Renal cortical epithelial cell (primary cell): ENCODE results near the gene PRSS22. TPM values are rescaled to one million over a fixed set of nuclear protein-coding genes. Genes with fewer than 3 reads are reported as not detected.

Source experiments
- DNase-seq: peaks from one replicate; pipeline ENCODE4 v3.0.0-alpha.2; 2011; ENCODE audit warnings: low read depth
- total RNA-seq: library from RNA; depleted of rRNA; stranded (reverse); fragments of >200 nt; gene quantifications from 2 replicates; pipeline ENCODE4 v1.2.3, GENCODE V29; 2014

The PRSS22 gene
- total RNA-seq, 1 donor from 2014 or later: 1.8 TPM

DNA sequence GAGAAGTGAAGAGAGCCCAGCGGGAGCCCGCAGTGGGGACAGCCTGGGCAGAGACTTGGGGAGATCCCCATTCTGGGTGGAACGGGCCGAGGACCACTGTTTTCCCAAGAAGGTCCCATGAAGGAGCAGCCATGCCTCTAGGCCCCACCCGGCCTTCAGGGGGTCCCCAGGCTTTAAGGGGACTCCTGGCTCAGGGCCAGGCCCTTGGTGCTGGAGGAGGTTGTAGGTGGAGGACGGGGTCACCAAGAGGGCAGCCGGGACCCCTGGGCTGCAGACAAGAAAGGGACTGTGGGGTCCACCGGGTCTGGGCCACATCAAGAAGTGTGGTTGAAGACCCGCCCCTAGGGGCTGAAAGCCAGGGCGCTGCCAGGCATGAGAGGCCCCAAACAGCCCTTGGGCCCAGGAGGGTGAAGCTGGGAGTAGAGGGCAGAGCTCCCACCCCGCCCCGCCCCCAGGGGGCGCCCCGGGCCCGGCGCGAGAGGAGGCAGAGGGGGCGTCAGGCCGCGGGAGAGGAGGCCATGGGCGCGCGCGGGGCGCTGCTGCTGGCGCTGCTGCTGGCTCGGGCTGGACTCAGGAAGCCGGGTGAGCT, 41.1 kb downstream of the PRSS22 start, which contains the start of gene PRSS21:
TSS of gene PRSS21 (plus strand) at position 487 of the 589 bp plus-strand sequence. CDS start at position 519, 32 bp downstream.
- no peak for DNase-seq

DNA sequence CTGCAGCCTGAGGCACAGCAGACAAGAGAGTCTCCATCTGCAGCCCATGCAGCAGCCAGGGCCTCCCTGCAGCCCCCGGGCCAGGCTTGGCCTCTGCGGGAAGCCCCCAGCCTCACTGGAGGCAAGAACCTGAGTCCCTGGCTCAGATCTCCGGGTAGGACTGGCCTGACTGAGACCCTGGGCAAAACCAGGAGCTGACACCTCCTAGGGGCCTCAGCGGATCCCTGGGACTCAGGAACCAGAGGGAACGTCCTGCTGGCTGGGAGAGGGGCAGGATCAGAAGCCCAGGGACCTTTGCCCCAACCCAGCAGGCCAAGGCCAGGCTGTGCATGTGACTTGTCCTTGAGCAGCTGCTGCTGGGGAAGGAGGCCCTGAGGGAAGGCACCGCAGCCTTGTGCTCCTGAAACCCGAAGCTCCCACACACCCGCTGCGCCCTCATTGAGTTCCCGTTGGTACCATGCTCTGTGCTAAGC, 42.6 kb downstream of the PRSS22 start:
- DNase-seq: no peak

DNA sequence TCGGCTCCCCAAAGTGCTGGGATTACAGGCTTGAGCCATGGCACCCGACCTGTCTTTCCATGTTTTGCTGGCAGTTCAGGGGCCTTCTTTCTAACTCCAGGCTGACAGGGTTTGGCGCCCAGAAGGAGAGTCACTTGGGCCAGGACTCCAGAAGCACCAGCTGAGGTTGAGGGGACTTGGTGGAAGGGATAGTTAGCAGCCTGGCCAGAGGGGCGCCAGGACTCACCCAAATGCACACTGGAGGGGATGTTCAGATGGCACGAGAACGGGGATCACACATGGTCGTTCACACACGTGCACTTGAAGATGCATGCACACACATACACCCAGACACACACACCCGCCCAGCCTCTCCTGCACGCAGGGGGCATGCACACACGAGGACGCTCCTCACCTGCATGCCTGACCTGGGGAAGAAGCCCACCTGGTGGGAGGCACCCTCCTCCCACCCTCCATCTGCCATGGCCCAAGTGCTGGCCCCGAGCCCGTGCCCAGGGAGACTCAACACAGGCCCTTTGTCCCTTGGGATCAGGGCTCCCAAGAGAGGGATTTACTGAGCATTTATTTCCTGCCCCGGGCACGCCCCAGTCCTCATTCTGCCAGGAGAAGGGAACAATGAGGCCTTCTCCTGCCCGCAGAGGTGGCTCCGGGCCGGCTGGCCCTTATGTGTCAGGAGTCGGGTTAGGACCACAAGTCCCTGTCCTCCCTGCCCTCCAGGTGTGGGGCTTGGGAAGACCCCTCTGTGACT, 43.2 kb downstream of the PRSS22 start:
- DNase-seq: no peak

DNA sequence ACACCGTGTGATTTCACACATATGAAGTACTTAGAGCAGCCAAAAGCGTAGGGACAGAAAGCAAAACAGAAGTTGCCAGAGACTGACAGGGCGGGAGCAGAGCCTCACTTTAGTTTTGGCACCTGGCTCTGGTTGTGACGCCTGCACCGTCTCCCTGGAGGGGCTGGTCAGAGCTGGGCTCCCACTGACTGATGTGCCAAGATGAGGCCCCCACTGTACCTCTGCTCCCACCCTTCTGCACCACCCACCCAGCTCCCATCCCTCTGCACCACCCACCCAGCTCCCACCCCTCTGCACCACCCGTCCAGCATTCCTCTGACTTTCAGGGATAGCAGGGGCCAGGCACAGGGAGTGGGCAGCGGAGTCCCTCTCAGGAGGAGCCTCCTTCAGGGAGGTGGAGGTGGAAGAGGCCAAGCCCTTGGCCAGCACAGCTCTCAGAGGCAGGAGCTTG, 44.2 kb downstream of the PRSS22 start:
- DNase-seq: no peak

DNA sequence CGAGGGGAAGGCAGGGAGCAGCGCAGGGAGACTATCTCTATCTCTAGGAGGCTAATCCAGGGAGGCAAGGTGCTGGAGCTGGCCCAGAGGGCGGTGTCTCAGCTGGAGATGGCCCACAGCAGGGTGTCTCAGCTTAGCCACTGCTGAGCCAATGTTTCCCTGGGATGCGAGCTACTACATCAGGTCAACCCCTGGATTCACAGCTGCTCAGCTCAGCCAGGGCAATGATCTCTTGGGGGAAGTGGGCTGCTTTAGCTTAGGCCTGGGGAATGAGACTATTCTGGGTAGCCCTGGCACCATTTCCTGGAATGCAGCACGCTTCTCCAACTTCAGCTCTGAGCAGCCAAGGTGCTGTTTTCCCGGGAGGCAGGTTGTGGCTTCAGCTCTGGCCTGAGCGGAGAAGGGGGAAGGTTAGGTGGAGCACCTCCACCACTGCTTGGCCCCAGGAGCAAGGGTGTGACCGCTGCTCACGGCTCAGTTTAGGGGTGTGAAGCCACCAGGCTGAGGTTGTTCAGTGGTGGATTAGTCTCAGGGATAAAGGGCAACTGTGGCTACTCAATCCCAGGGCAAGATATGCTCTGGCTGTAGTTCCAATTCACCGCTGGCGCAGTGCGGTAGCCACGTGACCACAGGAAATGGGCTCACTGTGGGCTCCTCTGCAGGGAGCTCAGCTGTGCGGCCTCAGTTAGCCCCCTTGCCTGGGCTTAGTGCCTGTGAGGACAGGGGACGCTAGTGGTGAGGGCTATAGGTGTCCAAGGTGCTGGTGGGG, 46.1 kb downstream of the PRSS22 start:
- no peak for DNase-seq

DNA sequence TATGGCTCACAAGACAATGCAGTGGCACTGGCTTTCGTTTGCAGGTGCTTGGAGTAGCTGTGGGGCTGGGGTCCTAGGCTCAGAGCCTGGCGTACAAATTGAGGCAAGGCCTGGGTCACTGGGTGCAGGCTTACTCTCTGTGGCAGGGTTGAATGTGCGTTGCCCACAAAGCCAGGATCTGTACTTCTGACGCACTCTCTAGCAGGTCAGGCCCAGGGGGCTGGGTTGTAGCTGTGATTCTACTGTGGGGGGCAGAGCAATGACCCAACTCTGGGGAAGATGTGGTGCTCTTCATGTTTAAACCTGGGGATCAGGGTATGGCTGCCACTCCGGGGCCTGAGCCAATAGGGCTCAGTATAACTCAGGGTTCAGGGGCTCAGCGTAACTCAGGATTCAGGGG, 47.3 kb downstream of the PRSS22 start:
- DNase-seq: no peak

DNA sequence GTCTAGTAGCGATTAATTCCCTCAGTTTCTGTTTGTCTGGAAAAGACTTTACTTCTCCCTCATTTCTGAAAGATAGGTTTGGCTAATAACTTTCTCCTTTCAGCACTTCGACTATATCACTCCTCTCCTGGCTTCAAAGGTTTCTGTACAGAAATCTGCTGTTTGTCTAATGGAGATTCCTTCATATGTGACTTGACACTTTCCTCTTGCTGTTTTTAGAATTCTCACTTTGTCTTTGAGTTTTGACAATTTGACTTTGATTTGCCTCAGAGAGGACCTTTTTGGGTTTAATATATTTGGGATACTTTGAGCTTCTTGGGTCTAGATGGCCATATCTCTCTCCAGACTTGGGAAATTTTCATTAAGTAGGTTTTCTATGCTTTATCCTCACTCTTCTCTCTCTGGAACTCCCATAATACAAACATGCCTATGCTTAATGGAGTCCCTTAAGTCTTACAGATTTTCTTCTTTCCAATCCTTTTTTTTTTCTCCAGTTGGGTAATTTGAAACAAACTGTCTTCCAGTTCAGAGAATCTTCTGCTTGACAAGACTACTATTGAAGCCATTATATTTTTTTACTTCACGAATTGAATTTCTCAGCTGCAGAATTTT, 48.7 kb downstream of the PRSS22 start:
- DNase-seq: no peak

DNA sequence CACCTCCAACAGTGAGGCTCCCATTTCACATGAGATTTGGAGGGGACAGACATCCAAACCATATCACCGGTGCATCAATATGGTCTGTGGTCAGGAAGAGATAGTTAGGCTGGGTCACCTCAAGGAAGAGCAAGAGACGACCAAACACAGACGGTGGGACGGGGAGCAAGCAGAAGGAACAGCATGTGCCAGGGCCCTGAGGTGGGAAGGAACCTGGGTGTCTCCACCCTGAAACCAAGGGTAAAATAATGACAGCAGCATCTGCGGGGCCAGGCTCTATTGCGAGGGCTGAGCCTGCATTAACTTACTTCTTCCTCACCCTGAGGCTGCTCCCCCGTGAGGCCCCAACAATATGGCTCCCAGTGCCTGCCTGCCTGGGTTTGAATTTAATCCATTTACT, 49.8 kb downstream of the PRSS22 start:
- DNase-seq: no peak

DNA sequence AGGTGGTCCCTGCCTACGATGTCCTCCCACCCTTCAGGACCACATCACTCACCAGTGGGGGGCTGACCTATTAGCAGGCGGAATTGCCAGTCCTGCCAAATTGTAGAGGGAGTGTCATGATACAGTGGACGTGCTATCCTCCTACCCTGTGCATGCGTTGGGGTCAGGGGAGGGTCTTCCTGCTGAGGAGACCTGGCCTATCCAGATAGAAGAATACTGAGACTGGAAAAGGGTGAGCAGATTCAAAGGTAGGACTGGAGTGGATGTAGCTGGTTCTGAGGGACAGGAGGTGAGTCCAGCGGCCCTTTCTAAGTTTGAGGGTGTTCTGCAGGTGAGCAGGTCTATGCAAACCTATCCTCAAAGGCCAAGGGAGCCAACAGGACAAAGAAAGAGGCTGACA, 51.7 kb downstream of the PRSS22 start:
- no peak for DNase-seq

DNA sequence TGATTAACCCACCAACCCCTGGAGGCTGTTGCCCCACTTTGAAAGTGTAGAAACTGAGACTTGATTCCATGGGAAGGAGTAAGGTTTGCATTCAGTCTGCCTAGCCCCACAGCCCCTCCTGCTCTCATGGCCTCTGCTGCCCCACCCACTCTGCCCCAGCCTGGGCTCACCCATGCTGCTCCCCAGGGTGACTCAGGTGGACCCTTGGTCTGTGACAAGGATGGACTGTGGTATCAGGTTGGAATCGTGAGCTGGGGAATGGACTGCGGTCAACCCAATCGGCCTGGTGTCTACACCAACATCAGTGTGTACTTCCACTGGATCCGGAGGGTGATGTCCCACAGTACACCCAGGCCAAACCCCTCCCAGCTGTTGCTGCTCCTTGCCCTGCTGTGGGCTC, 53.2 kb downstream of the PRSS22 start:
- DNase-seq: no peak

DNA sequence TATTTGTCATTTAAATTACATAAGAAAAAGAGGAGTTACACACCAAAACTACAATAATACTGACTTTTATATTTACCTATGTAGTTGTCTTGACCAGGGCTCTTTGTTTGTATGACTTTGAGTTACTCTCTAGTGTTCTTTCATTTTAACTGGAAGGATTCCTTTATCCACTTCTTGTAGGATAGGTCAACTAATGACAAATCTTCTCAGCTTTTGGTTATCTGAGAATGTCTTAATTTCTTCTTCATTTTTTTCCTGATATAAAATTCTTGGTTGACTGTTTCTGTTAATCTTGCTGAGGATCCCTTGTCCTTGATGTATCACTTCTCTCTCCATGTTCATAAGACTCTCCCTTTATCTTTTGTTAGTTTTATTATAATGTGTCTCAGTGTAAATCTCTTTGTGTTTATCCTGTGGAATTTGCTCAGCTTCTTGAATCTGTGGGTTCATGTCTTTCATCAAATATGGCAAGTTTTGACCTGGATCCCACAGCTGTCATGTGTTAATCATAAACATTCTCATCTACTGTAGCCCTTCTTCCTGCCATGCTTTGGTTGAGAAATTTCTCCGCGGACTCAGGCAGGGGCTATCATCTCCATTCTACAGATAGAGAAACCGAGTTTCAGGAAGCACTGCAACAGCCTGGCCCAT, 54.3 kb downstream of the PRSS22 start:
- no peak for DNase-seq

Other genes with a start within 250 kb of the PRSS22 start
- gene KCTD5, start 175.6 kb downstream of the PRSS22 start, total RNA-seq: 26.0 and 41.3 TPM in 2 replicates
- 0.85 and 1.7 TPM in 2 replicates for gene PRSS27, start 137.9 kb downstream of the PRSS22 start, total RNA-seq
- 19.8 and 114 TPM in 2 replicates for gene SRRM2, start 105.5 kb downstream of the PRSS22 start, total RNA-seq
- gene ELOB, start 80.9 kb downstream of the PRSS22 start, total RNA-seq: 239 and 444 TPM in 2 replicates
- not detected in 2 replicates for gene PRSS33, start 70.6 kb downstream of the PRSS22 start, total RNA-seq
- not detected in 2 replicates for gene PRSS41, start 59.7 kb downstream of the PRSS22 start, total RNA-seq
- 1.2 and 3.1 TPM in 2 replicates for gene PRSS21, start 40.9 kb downstream of the PRSS22 start, total RNA-seq
- gene ZG16B, start 27.9 kb downstream of the PRSS22 start, total RNA-seq: 0.25 and 1.2 TPM in 2 replicates
- 39.4 and 39.9 TPM in 2 replicates for gene FLYWCH2, start 25.0 kb upstream of the PRSS22 start, total RNA-seq
- gene FLYWCH1, start 53.8 kb upstream of the PRSS22 start, total RNA-seq: 35.3 and 42.9 TPM in 2 replicates
- gene KREMEN2, start 106.1 kb upstream of the PRSS22 start, total RNA-seq: 0.50 and 1.9 TPM in 2 replicates
- gene PAQR4, start 111.2 kb upstream of the PRSS22 start, total RNA-seq: 2.3 and 17.5 TPM in 2 replicates
- 0.55 and 4.5 TPM in 2 replicates for gene PKMYT1, start 122.3 kb upstream of the PRSS22 start, total RNA-seq
- 0.20 and 0.35 TPM in 2 replicates for gene CLDN9, start 154.8 kb upstream of the PRSS22 start, total RNA-seq
- 0.70 and 26.6 TPM in 2 replicates for gene CLDN6, start 160.0 kb upstream of the PRSS22 start, total RNA-seq
- 196 and 480 TPM in 2 replicates for gene TNFRSF12A, start 162.2 kb upstream of the PRSS22 start, total RNA-seq
- gene HCFC1R1, start 165.8 kb upstream of the PRSS22 start, total RNA-seq: 8.5 and 13.0 TPM in 2 replicates
- 13.5 and 13.7 TPM in 2 replicates for gene THOC6, start 165.9 kb upstream of the PRSS22 start, total RNA-seq
- 0.30 and 8.3 TPM in 2 replicates for gene BICDL2, start 178.8 kb upstream of the PRSS22 start, total RNA-seq
- gene MMP25, start 188.4 kb upstream of the PRSS22 start, total RNA-seq: under 0.01 and 0.10 TPM in 2 replicates
- 261 and 520 TPM in 2 replicates for gene IL32, start 207.5 kb upstream of the PRSS22 start, total RNA-seq
- not detected in 2 replicates for gene ZSCAN10, start 241.1 kb upstream of the PRSS22 start, total RNA-seq